GM18505 (cell line): ENCODE results near the gene SERGEF.

Source experiments
- ATAC-seq: cut with Tn5 transposase; IDR thresholded peaks from one replicate; pipeline ENCODE4 v1.9.1; 2021; ENCODE audit not compliant: unreplicated experiment
- POLR2A ChIP-seq: IDR thresholded peaks from 4 replicates; pipeline ENCODE4 v1.6.1; 2011; ENCODE audit warnings: borderline replicate concordance; ENCODE audit not compliant: insufficient read depth, insufficient read length; ENCODE audit errors: extremely low read depth

The SERGEF gene

DNA sequence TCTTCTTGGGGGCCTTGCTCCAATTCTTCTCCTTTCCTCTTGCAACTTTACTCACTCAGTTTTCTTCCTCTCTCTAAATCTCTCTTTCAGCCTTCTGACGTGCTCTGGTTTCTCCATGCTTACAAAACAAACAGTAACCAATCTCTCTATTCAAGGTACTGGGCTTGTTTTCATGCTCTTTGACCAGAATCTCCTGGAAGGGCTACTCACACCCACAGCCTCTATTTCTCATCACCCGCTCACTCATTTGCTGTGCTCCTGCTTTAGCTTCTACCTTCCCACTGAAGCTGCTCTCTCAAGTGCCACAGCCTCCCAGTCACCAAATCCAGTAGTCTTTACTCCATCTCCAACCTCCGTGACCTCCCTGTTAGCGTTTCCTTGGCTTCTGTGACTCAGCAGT, 60.4 kb downstream of the SERGEF start:
- TF ChIP-seq POLR2A = no peak
- ATAC-seq = no peak

DNA sequence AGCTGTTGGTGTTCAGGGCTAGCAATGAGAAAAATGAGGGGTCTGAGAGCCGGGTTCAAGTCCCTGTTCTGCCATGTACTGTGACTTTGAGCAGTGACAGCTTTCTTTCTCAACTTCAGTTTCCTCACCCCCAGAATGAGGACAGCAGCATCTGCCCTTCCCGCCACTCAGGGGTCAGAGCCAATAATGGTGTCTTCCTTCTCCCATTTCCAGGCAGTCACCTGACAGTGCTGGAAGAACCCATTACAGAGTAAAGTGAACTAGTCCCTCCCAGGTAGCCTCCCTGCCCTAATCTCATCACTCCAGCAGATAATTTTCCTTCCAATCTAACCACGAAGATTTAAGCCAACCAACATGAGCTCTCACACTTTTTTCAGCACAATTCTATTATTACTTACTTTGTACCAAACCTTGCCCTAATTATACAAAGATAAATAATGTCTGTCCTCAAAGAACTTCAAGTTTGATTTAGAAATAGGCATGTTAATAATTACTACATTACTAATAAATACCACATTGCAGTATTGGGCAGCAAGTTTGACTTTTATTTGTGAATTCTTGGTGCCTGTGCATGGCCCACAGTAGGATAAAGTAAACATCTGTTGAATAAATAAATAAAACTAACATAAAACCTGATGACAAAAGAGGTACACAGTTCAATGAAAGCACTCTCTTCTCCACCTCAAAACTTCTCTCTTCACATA, 61.0 kb downstream of the SERGEF start:
- no peak for ATAC-seq
- TF ChIP-seq POLR2A = no peak

DNA sequence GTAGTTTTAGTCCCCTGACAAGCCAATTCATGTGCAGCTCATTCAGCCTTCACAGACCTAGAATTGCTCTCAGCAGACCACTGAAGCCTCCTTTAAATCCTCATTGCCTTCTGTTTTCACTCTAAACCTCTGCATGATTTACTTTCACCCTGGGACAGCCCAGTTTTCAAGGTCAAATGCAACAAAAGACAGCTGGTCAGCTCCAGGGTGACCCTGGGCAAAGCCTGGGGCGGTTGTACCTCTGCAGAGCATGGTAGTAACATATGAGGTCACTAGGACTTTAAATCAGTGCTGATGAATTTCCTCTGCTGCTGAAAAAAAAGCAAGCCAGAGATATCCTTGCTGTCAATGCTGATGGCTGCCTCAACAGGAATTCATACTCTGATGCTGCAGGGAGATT, 62.2 kb downstream of the SERGEF start:
- TF ChIP-seq POLR2A = no peak
- ATAC-seq = no peak

DNA sequence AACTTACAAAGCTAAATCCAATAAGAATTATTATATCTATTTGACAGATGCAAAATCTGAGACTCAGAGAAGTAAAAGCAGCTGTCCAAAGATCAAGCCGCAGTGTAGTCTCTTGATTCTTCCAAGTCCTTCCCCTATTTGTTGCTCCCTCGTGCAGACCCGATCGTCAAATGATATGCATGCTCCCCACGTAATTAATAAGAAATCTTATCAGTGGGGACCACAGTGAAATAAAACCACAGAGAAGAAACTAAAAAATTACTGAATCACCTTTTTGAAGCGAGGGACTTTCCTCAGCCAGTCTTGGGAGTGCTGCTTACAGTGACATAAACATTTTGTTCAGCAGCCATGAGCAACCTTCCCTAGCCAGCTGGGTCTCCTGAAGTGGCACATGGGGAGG, 64.6 kb downstream of the SERGEF start:
- no peak for ATAC-seq
- no peak for TF ChIP-seq POLR2A

DNA sequence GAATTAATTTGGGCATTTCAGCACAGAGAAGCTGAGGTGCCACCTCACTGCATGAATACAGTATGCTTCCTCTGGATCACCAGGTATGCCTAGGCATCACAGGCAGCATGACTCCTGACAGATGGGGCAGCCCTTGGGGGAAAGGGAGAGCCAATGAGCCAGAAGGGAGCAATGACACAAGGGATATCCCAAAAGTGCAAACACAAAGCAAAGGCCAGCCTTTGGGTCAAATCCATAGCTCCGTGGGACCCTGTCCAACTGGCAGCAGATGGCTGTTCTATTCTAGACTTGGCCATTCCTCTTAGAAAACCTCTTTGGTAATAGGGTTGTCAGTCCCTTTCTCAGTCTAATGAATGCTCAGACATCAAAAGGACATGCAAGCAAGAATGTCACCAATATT, 73.3 kb downstream of the SERGEF start:
- ATAC-seq = no peak
- TF ChIP-seq POLR2A = no peak

DNA sequence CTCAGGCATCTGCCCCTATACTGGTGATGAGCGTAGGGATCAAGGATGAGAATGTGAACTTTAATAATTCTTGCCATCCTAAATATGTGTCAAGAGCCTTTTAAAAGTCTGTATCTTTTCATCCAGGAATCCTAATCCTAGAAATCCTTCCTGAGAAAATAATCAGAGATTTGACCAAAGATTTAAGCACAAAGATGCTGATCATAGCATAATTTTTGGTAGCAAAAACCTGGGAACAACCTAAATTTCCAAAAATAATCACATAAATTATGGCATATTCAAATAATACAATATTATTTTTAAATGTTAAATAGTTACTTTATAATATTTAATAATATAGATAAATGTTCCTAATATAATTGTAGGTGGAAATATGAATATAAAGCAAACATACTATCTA, 76.1 kb downstream of the SERGEF start:
- ATAC-seq = no peak
- no peak for TF ChIP-seq POLR2A

DNA sequence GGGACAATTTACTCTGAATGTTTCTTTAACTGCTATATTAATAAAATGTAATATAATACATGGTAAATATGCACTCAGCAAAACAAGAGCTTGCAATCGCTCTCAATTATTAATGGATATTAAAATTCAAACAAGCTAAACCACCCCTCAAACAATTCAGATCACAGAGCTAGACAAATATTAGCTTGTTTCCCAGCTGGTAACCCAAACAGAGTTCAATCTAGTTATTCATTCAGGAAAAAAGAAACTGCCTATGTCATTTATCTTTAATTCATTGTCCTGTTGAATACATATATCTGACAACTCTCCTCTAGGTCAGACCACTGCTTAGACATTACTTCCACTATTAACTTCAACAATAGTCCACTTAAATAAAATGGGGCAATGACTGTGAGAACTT, 78.7 kb downstream of the SERGEF start:
- no peak for ATAC-seq
- no peak for TF ChIP-seq POLR2A

DNA sequence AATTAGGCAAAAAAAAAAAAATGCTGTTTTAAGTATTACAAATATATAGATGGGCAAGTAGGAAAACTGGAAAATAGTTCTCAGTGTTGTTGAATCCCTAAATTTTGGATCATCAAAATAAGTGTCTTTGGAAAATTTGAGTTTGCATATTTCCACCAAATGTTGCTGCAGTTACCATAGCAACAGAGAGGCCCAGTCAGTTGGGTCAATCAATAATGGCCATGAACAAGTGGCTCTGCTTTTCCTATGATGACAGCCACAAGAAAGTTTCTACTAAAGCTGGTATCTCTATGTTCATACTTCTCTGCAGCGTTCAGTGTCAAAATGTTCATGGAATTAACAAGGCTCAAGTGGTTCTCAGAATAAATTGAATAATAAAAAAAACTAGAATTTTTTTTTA, 79.1 kb downstream of the SERGEF start:
- ATAC-seq = no peak
- TF ChIP-seq POLR2A = no peak

DNA sequence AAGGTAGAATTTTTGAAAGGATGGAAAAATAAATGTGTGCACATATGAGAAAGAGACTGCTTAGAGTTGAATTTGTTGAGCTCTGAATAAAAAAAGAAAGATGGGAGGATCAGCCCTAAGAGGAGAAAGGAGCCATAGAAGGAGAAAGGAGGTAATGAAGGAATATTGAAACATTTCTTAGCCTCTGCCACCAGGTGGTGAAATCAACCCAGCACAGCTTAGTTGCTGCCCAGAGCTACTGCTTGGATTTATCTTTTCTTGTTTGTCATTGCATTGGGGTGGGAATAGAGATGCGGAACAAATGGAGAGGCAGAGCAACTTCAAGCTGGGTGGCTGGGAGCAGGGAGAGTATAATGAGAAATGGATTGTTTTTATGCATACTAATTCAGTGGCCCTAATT, 80.4 kb downstream of the SERGEF start:
- TF ChIP-seq POLR2A = no peak
- no peak for ATAC-seq

DNA sequence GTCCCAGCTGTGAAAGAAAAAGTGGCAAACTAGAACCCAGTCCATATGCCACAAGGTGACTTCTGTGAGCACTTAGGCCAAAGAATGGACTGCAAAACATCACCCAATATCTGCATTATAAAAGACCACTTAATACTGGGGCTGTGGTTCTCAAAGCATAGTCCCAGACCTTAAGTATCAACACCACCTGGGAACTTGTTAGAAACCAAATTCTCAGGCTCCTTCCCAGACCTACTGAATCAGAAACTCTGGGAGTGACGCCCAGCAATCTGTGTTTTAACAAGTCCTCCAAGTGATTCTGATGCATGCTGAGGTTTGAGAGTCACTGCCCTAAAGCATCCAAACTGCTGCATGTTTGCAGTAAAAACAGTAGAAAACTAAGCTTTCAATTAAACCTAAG, 81.3 kb downstream of the SERGEF start:
- TF ChIP-seq POLR2A = no peak
- ATAC-seq = no peak

DNA sequence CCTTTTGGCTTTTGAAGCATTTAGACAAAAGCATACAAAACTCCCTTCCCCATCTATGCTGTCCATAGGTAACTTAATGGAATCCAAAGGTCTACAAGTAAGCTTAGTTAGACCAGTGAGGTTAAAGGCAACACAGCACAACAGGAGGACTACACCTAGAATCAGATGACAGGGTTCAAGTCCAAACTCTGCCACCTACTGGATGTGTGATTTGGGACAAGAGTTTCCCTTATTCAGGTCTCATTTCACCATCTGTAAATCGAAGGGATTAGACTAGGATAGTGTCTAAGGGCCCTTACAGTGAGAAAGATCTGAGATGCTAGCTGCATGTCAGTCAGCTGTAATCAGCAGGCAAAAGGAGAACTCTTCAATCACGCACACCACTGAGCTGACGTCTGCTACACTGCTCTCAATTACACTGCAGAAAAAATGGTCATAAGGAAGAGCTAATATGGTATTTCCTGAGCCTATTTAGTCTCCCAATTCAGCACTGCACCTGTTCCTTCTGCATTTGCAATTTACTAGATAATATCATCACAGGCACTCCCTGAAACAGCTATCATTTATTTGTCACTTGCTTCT, 82.2 kb downstream of the SERGEF start:
- TF ChIP-seq POLR2A = no peak
- ATAC-seq = no peak

DNA sequence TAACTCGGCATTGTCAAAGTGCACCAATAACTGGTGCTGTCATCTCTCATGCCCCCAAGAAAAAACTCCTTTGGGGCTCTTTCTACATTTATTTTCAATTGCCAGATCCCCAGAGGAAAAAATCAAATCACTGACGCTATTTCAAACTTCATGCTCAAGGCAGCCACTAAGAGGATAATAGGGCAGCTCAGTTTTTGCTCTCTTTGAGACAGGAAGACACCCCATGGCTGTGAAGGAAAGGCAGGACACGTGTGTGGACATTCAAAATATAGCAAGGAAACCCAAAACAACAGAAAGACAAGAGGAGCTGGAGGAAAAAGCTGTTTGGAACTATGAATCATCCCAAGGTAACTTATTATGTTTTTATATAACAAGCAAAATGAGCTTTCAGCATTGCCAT, 83.7 kb downstream of the SERGEF start:
- TF ChIP-seq POLR2A = no peak

DNA sequence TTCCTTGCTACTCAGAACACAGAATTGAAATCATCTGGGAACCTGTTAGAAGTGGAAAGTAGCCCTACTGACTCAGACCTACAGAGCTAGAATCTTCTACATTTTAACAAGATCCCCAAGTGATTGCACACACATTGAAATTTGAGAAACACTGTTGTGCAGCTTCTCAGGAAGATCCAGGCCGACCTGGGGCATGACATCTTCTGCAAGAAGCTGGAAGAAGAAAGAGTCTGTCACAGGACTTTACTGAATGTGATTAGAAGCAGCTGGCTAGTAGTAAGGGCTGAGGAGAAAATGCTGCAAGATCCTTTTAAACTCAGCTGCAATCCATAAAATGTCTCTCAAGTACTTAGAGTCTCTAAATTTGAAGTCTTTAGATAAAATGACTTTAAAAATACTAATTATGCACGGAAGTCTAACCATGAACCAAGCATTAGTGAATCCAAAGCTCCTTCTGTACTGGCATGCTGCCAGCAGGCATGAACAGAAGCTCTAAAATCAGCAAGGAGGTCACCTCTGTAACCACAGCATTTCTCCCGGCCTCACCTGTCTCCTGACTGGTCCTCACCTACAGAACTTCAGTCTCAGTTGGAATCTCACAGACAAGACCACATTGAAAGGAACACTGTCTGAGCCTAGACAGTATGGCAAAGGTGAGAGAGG, 85.0 kb downstream of the SERGEF start:
- ATAC-seq = no peak
- no peak for TF ChIP-seq POLR2A

More for the DNA sequence above, 83.7 kb downstream of the SERGEF start:
- ATAC-seq = no peak

DNA sequence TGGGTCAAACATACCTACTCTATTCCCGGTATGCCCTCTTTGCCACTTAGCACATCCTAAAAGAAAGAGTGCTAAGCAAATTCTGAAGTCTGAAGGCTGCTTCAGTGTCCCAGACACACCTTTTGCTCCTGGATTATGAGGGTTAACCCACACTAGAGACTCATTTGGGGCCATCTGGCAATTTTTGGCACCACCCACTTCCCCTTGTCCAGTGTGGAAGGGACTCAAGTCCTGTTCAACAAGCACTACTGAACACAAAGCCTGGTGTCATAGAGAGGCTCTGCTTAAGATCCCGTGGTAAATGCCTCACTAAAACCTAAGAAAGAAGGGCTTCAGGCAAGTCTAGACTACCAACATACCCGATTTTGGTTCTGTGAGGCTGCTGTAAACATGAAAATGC, 85.8 kb downstream of the SERGEF start:
- no peak for TF ChIP-seq POLR2A
- ATAC-seq = no peak
